Measurements from ENCODE around the gene SELPLG. TPM values are rescaled to one million over a fixed set of nuclear protein-coding genes. Genes with fewer than 3 reads are reported as not detected.

Gene SELPLG
- total and polyA plus RNA-seq, 2 of the 4 experiments (the other 2 are of a cell fraction): 3.2 to 10.8 TPM

DNA sequence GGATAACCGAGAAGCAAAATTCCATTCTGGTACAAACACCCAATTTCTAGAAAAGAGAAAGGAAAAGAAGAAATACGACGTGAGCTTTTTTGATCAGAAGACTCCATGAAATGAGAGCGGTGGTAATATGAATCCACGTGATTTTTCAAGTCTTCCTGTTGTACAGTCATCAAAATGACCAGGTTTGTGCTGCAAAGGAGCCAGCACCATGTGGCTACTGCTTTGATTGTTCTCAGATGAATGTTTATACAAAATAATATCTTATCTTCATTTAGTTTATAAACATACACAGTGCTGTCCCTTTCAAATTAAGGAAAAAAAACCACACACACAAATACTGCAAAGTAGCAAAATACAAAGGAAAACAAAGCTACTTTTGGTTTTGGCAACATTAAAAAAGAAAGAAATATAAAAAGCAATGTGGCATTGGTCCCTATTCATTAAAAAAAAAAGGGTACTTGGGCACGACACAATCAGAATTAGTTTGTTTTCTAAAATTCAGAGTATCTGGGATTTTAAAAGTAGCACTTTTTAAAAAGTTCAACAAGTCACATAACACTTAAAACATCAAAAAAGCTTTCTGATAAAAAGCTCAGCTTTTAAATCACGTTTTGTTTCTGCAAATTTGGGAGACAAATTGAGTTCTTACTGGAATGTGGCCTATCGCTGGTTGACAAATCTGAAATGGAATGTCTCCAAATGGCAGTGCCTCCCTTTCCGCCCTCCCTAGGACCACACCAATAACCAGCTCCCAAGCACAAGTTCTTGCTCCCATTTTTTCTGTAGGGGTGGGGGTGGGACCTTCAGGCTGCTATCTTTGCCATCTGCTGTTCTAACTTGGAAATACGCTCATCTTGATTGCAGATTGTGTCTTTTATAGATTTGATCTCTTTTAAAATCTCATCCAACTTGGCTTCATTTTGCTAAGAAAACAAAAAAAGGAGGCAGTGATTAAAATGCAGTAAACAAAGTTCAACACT, 13.2 kb upstream of the SELPLG start (continued):
- TF ChIP-seq CEBPB (IDR thresholded peaks at IDR 0.05; ENCODE audit: low read depth, low read length) (no peak), MAZ (IDR thresholded peaks at IDR 0.05; ENCODE audit: borderline replicate concordance, low read depth, low read length) (no peak), RCOR1 (IDR thresholded peaks at IDR 0.05; ENCODE audit: insufficient replicate concordance, low read length) (no peak), POLR2A (IDR thresholded peaks at IDR 0.05; ENCODE audit: low read depth, low read length) (no peak)

Data from IMR-90 (cell line).